ENCODE data around the gene SPAG17.

- TF ChIP-seq CTCF (IDR thresholded peaks at IDR 0.05; ENCODE audit: low read depth, low read length, poor library complexity, severe bottlenecking) (no peak), EZH2phosphoT487 (IDR thresholded peaks at IDR 0.05; ENCODE audit: borderline replicate concordance, low read length) (no peak)
Measured at GRCh38 chr1:118007391-118007790, 177.6 kb downstream of the SPAG17 start.

All from DOHH2 (cell line).